ENCODE measurements around the gene NOL3. TPM values are rescaled to one million over a fixed set of nuclear protein-coding genes. Genes with fewer than 3 reads are reported as not detected.

The NOL3 gene
- total RNA-seq, 1 donor from 2014 or later = 10.9 TPM

- FAIRE-seq = no peak
- Histone ChIP-seq H3K79me2 (ENCODE audit: insufficient read depth, low read length) (no peaks in the 10 kb centered on the region), H3K4me2 (ENCODE audit: low read length) (no peak overlapping the region), H3K4me1 (ENCODE audit: insufficient read depth, low read length) (peaks cover 12% of the 10 kb centered on the region), H3K27me3 (ENCODE audit: insufficient read depth, low read length) (no peaks in the 10 kb centered on the region), H3K27ac (ENCODE audit: low read depth, low read length) (no peak overlapping the region), H3K9ac (ENCODE audit: low read length) (no peak overlapping the region), H3K4me3 (ENCODE audit: insufficient read depth, low read depth, low read length) (no peak overlapping the region), H4K20me1 (ENCODE audit: insufficient read depth, low read length) (peaks cover 6% of the 10 kb centered on the region), H3K9me3 (ENCODE audit: insufficient read depth, low read depth, low read length) (no peaks in the 10 kb centered on the region), H3K36me3 (ENCODE audit: insufficient read depth, low read length) (no peaks in the 10 kb centered on the region), H2AFZ (ENCODE audit: low read depth, low read length) (no peak overlapping the region)
- Mint-ChIP-seq H3K4me1 (ENCODE audit: low read depth, unreplicated experiment) (no peaks in the 10 kb centered on the region), H3K4me3 (ENCODE audit: unreplicated experiment) (no peak overlapping the region), H3K36me3 (ENCODE audit: low read depth, unreplicated experiment) (peaks cover 3% of the 10 kb centered on the region), H3K27me3 (ENCODE audit: low read depth, unreplicated experiment) (no peaks in the 10 kb centered on the region), H3K27ac (ENCODE audit: unreplicated experiment) (no peak overlapping the region), H3K9me3 (ENCODE audit: unreplicated experiment) (no peaks in the 10 kb centered on the region)
- DNase-seq (ENCODE audit: low read depth) = no peak
- TF ChIP-seq EZH2 (IDR thresholded peaks at IDR 0.05; ENCODE audit: insufficient read depth, low read length) (no peak), CTCF (IDR thresholded peaks at IDR 0.05; ENCODE audit: insufficient read depth, low read depth, low read length) (no peak)
These were observed 33.7 kb downstream of the NOL3 start for GRCh38 chr16:67204076-67204475.

GRCh38 chr16:67206129-67206837 lies 35.9 kb downstream of the NOL3 start:
- H3K4me1 ChIP-seq (ENCODE audit: insufficient read depth, low read length) = peaks cover 12% of the 10 kb centered on the region
- Mint-ChIP-seq H3K27me3 (ENCODE audit: low read depth, unreplicated experiment) (peaks cover 6% of the 10 kb centered on the region), H3K9me3 (ENCODE audit: unreplicated experiment) (no peaks in the 10 kb centered on the region), H3K27ac (ENCODE audit: unreplicated experiment) (peak overlapping the region; percentile 53), H3K4me1 (ENCODE audit: low read depth, unreplicated experiment) (no peaks in the 10 kb centered on the region), H3K4me3 (ENCODE audit: unreplicated experiment) (no peak overlapping the region), H3K36me3 (ENCODE audit: low read depth, unreplicated experiment) (peaks cover 3% of the 10 kb centered on the region)
- DNase-seq (ENCODE audit: low read depth) = no peak
- H3K27ac ChIP-seq (ENCODE audit: low read depth, low read length) = no peak overlapping the region
- H3K79me2 ChIP-seq (ENCODE audit: insufficient read depth, low read length) = no peaks in the 10 kb centered on the region
- no peaks in the 10 kb centered on the region for H3K9me3 ChIP-seq (ENCODE audit: insufficient read depth, low read depth, low read length)
- no peaks in the 10 kb centered on the region for H3K27me3 ChIP-seq (ENCODE audit: insufficient read depth, low read length)
- no peak overlapping the region for H2AFZ ChIP-seq (ENCODE audit: low read depth, low read length)
- H3K9ac ChIP-seq (ENCODE audit: low read length) = no peak overlapping the region
- no peaks in the 10 kb centered on the region for H3K36me3 ChIP-seq (ENCODE audit: insufficient read depth, low read length)
- H4K20me1 ChIP-seq (ENCODE audit: insufficient read depth, low read length) = no peaks in the 10 kb centered on the region
- H3K4me3 ChIP-seq (ENCODE audit: insufficient read depth, low read depth, low read length) = no peak overlapping the region
- TF ChIP-seq EZH2 (IDR thresholded peaks at IDR 0.05; ENCODE audit: insufficient read depth, low read length) = no peak
- TF ChIP-seq CTCF (IDR thresholded peaks at IDR 0.05; ENCODE audit: insufficient read depth, low read depth, low read length) = no peak
- FAIRE-seq = no peak
- H3K4me2 ChIP-seq (ENCODE audit: low read length) = no peak overlapping the region

- H2AFZ ChIP-seq (ENCODE audit: low read depth, low read length) = no peak overlapping the region
- H3K4me1 ChIP-seq (ENCODE audit: insufficient read depth, low read length) = peaks cover 12% of the 10 kb centered on the region
- Mint-ChIP-seq H3K9me3 (ENCODE audit: unreplicated experiment) (no peaks in the 10 kb centered on the region), H3K27ac (ENCODE audit: unreplicated experiment) (peak overlapping the region; percentile 53), H3K4me3 (ENCODE audit: unreplicated experiment) (no peak overlapping the region), H3K36me3 (ENCODE audit: low read depth, unreplicated experiment) (peaks cover 3% of the 10 kb centered on the region), H3K4me1 (ENCODE audit: low read depth, unreplicated experiment) (peaks cover 1% of the 10 kb centered on the region), H3K27me3 (ENCODE audit: low read depth, unreplicated experiment) (peaks cover 6% of the 10 kb centered on the region)
- H3K9me3 ChIP-seq (ENCODE audit: insufficient read depth, low read depth, low read length) = no peaks in the 10 kb centered on the region
- no peak for TF ChIP-seq CTCF (IDR thresholded peaks at IDR 0.05; ENCODE audit: insufficient read depth, low read depth, low read length)
- TF ChIP-seq EZH2 (IDR thresholded peaks at IDR 0.05; ENCODE audit: insufficient read depth, low read length) = no peak
- H3K27ac ChIP-seq (ENCODE audit: low read depth, low read length) = no peak overlapping the region
- no peaks in the 10 kb centered on the region for H4K20me1 ChIP-seq (ENCODE audit: insufficient read depth, low read length)
- no peak for FAIRE-seq
- DNase-seq (ENCODE audit: low read depth) = no peak
- no peak overlapping the region for H3K9ac ChIP-seq (ENCODE audit: low read length)
- no peaks in the 10 kb centered on the region for H3K36me3 ChIP-seq (ENCODE audit: insufficient read depth, low read length)
- no peaks in the 10 kb centered on the region for H3K27me3 ChIP-seq (ENCODE audit: insufficient read depth, low read length)
- no peaks in the 10 kb centered on the region for H3K79me2 ChIP-seq (ENCODE audit: insufficient read depth, low read length)
- no peak overlapping the region for H3K4me3 ChIP-seq (ENCODE audit: insufficient read depth, low read depth, low read length)
- no peak overlapping the region for H3K4me2 ChIP-seq (ENCODE audit: low read length)
These were observed 36.5 kb downstream of the NOL3 start for GRCh38 chr16:67206838-67207248.
